ENCODE results near the gene STARD13.
"Not testable (repeated sequence)": the region's sequence is repeated elsewhere in the genome, so short reads cannot be mapped to it uniquely, and the experiment has no call there.

The STARD13 gene

GRCh38 chr13:33176526-33176925 is 109.0 kb downstream of the STARD13 start:
- no peak for DNase-seq (ENCODE audit: low read depth in 2 of 2)

- DNase-seq (ENCODE audit: low read depth in 2 of 2): no peak
Measured at GRCh38 chr13:33175991-33176390, 109.6 kb downstream of the STARD13 start.

- no peak for DNase-seq (ENCODE audit: low read depth in 2 of 2)
Measured at GRCh38 chr13:33174931-33175330, 110.6 kb downstream of the STARD13 start.

- no peak for DNase-seq (ENCODE audit: low read depth in 2 of 2)
Measured at GRCh38 chr13:33174491-33174890, 111.1 kb downstream of the STARD13 start.

GRCh38 chr13:33172911-33173310 is 112.6 kb downstream of the STARD13 start:
- DNase-seq (ENCODE audit: low read depth in 2 of 2): no peak

- no peak for DNase-seq (ENCODE audit: low read depth in 2 of 2)
Measured at GRCh38 chr13:33172400-33172799, 113.2 kb downstream of the STARD13 start.

DNA sequence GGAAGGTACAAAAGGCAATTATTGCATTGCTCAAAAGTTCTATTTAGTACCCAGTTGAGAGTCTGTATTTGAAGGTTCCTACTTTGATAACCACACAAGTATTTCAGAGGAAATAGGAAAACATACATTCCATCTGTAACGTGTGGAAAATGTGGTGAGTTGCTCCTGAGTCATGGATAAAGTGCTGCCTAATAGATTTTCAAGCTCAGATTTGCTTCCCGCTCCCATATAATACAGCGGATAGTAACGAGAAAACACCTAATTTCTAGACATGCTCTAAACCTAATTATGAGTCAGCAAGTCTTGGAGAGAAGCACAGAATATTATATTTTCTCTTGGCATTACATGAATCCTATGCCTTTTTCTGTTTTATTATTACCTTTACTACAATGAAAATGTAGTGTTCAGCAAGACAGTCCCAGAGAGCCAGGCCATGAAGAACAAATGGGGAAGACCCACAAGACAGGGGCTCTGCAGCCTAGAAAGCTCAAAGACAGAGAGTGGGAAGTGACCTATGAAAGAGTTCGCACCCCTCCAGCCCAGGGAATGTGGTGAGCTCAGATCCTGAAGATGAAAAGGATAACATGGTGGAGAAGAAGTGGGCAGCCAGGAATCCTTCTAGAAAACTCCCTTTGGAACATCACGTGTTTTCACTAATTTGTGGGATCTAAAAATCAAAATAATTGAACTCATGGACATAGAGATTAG is 116.1 kb downstream of the STARD13 start:
- DNase-seq (ENCODE audit: low read depth in 2 of 2): no peak

DNA sequence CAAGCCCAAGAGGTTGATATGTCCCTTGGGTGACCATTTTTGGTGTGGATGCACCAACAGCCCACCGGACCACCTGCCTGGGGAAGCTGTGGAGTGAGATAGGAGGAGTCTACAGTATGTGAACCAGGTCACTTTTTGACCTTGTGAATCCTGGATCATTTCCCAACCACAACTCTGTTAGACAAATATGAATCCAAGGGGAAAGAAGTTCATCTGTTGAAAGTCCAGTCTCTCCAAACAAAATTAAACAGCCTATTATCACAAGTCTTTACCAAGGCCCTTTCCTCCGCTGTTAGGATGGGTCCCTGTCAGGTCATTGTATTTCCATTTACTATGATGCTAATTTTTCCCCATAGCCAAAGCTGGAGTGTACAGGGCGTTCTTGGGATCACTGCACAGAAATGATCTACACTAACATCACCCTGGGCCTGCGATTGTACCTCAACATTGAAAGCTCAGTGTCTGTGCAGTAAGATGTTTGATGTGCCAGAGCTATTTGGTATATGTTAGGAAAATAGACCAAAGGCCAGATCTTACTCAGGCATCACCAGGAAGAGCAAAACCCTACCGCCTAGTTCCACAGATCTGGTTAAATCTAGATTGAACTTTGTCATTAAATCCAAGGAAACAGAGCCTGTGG is 117.1 kb downstream of the STARD13 start:
- no peak for DNase-seq (ENCODE audit: low read depth in 2 of 2)

DNA sequence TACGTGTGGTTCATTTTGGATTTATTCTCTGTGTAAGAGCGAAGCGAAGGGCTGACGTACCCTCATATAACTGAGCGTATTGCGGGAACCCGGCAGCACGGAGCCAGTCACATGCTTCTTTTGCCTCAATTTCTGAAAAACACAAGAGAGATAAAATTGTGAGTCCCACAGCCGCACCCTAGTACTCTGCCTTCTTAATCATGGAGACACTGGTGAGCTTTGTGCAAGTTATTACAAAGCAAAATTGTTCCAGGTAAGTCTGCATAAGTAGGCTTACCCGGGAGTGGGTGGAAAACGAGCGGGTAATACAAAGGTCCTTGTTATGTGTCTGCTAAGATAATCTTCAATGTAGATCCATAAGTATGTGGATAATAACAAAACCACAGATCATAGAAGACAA is 118.1 kb downstream of the STARD13 start:
- no peak for DNase-seq (ENCODE audit: low read depth in 2 of 2)

DNA sequence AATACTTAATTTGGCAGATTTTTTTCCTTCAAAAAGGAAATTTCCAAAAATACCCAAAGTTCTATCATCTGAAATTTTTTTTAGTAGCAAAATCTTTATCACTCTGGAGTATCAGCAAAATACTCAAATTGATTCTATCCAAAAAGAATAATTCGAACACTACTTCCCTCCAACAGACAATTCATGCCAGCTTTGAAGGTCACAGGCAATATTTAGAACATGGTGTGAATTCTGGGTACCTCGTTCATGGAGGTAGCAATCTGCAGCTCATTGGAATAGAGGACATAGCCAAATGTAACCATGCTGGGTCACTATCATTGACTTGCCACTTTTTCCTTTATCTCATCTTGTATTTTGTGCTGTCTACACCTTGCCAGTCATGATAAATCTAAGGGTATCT is 119.8 kb downstream of the STARD13 start:
- DNase-seq (ENCODE audit: low read depth in 2 of 2): no peak

- no peak for DNase-seq (ENCODE audit: low read depth in 2 of 2)
Measured at GRCh38 chr13:33164331-33164730, 121.2 kb downstream of the STARD13 start.

GRCh38 chr13:33162725-33163124 is 122.8 kb downstream of the STARD13 start:
- not testable (repeated sequence) for DNase-seq (ENCODE audit: low read depth in 2 of 2)

DNA sequence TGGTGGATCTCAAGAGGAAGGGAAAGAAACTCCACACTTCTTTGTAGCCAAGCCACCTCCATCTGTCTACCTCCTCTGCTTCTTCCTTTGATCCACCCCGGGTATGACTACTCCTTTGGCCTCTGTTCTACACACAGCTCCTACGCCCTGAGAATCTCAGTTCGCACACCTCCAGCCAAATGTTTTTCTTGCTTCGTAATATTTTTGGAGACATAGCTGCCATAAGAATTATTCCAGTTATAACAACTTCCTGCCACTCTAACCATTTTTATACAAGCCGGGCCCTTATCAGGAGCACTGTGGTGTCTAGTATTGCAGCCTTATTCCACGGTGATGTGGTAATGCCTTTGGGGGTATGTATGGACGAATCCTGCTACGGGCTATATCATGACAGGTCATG is 126.7 kb downstream of the STARD13 start:
- DNase-seq (ENCODE audit: low read depth in 2 of 2): no peak

- DNase-seq (ENCODE audit: low read depth in 2 of 2): no peak
Measured at GRCh38 chr13:33158271-33158670, 127.3 kb downstream of the STARD13 start.

DNA sequence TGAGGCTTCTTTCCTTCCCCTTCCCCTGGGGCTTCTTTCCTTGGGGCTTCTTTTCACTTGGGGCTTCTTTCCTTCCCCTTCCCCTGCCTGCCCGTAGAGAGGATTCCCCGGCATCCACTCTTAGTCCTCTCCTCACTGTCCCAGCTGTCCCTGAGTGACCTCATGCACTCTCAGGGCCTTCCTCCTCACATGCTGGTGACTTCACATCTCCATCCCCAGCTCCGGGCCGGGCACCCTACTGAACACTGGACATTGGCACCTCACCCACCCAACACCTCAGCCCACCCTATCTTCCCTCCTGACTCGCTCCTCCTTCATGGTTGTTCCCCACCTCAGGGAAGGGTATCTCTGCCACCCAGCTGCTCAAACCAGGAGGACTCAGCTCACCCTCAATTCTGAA is 130.6 kb downstream of the STARD13 start:
- no peak for DNase-seq (ENCODE audit: low read depth in 2 of 2)

DNA sequence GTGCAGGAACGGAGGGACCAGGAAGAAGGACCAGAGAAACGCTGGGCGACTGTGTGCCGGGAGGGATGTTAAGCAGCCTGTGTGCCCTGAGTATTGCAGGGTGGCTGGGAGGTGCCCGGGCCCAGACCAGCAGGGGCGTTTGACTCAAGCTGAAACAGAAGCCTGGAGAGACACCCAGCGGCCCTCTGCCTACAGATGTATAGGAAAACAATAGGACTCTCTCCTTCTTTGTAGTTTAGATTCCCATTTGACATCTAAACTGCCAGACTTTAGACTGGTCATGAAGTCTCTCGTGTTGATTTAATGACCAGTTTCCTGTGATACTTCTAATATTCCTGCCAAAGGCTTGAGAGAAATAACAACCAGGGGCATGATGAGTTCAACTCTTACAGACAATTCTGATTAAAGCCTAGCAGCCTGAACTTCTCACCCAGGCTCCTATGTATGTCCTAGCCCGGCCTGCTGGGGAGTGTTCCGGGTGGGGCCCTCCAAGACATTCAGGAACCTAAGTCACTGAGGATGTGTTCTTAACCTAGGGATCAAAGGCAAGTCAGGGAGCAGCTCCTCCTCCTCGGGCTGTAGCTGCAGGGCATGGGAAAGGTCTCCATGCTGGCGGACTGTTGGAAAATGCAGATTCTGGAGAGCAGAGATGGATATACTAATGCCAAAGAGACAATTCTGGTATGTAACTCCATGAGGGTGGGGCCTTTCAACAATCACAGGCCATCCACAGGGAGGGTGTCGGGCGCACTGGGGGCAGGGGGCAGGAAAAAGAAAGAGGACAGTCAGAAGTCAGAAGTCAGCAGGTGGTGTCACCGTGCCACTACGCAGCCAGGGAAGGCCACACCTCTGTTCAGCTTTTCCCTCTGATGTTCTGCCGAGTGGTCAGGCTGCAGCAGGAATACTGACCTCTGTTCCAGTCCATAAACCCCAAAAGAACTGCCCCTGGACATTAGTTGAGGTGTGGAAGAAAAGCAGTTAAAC is 131.8 kb downstream of the STARD13 start:
- DNase-seq (ENCODE audit: low read depth in 2 of 2): no peak

DNA sequence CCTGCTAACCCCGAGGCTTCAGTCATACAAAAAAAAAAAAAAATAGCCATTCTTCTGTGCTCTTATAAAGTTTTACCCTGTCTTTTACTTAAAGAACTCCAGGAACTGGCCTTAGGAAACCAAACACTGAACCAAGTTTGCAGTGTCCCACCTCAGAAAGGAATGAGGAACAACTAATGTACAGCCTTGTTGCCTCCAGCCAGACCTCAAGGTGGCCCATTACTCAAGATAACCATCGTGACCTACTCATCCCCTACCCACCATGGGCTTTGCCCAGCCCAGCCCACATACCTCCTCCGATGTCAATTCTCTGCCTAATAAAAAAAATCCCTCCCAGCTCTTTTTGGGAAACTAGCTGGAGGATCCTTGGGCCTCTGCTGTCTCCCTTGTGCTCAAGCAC is 133.2 kb downstream of the STARD13 start:
- no peak for DNase-seq (ENCODE audit: low read depth in 2 of 2)

DNA sequence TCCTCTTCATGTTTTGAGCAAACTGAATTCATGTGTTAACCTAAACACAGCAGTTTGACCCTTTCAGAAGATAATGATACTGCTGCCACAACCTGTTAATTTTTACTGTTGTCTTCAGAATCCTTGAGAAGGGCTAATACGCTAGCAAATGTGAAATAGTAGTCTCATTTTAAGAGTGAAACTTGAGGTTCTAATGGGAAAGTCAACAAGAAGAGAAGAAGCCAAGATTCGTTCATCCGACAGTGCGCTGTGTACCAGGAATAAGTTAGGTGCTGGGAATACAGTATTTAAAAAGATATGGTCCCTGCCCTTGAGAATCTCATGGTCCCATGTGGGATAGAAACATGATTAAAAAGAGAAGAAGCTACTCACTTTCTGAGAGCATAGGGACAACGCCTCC is 134.9 kb downstream of the STARD13 start:
- no peak for DNase-seq (ENCODE audit: low read depth in 2 of 2)

DNA sequence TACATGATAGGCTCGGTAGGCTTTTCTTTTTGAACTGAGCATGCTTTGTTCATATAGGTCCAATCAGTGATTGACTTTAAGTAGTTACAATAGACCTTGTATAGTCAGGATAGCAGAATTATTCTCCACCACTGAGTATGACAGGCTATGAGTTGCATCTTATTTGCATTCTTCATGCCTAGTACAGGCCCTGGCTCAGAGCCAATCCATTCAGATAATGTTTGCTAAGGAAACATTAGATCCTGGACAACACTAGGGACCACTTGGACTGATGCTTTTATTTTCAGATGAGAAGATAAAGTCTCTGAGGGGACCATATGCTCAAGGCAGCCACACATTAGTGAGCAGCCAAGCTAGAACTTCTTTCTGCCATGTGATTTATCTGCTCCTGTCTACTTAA is 135.4 kb downstream of the STARD13 start:
- no peak for DNase-seq (ENCODE audit: low read depth in 2 of 2)

DNA sequence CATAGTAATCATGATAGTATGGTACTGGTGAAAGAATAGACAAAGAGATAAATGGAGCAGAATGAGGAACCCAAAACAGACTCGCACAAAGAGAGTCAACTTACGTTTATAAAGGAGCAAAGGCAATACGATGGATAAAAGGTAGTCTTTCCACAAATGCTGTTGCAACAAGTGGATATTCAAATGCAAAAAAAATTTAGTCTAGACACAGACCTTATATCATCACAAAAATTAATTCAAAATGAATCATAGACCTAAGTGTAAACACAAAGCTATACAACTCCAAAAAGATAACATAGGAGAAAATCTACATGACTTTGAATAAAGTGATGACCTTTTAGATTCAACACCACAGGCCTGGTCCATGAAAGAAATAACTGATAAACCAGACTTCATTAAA is 137.7 kb downstream of the STARD13 start:
- DNase-seq (ENCODE audit: low read depth in 2 of 2): no peak

DNA sequence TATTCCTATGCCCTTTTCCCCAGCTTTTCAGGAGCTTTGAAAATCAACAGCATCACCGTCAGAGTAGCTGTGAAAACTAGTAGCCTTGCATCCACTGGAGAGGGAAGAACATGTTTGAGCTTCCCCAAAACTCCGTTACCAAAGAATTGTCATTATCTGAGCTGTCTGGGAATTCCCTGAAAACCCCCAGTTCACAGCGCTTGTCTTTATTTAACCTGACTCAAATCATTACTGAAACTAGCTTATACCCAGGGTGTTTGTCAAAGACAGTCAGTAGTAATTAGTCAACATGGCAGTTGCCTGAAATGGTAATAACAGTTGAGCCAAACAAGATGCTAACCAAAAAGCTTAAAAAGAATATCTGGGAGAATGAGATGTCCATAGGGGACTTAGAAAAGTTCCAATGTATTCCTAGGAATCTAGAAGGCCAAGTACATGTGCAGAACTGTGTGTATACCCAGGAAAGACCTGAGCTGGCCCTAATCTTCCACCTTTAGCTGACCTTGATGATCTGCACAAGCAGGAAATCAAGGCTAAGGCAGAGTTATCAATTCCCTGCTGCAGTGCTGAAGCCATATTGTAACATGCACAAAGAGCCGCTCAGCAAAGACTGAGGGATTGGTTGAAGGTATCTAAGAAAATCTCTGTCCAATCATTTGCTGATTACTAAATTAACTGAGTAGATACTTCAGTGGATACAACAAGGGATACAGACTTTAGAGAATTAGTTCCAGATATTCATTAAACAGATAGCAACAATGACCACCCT is 138.5 kb downstream of the STARD13 start:
- no peak for DNase-seq (ENCODE audit: low read depth in 2 of 2)

DNA sequence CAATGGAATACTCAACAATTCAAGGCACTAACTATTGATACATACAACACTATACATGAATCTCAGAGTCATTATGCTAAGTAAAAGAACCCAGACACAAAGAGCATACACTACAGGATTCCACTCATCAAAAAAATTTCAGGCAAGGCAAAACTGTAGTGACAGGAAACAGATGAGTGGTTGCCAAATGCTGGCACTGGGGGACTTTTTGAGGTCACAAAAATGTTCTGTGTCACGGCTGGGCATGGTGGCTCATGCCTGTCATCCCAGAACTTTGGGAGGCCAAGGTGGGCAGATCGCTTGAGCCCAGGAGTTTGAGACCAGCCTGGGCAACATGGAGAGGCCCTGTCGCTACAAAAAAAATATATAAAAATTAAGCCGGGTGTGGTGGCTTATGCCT is 139.9 kb downstream of the STARD13 start:
- DNase-seq (ENCODE audit: low read depth in 2 of 2): no peak
